B cell (primary cell): ENCODE results near the gene NDUFAB1. TPM values are rescaled to one million over a fixed set of nuclear protein-coding genes. Genes with fewer than 3 reads are reported as not detected.

Experiments used
- ATAC-seq: fragments of 200-7000 bp; cut with Tn5 transposase; one replicate; pipeline ENCODE4 v1.10.0; 2021; ENCODE audit warnings: low read depth, mild to moderate bottlenecking, moderate number of reproducible peaks, moderate library complexity
- CTCF ChIA-PET: fragments of 350-600 bp; sonication (Branson Sonifier 250); formaldehyde crosslinking; loops from one replicate; lab custom pipeline; 2021; ENCODE audit warnings: antibody characterized with exemption, inconsistent platforms; lab: Charles Lee
- POLR2A ChIA-PET: fragments of 350-600 bp; sonication (Branson Sonifier 250); formaldehyde crosslinking; loops from one replicate; lab custom pipeline; 2021; ENCODE audit warnings: antibody characterized with exemption; lab: Charles Lee
- DNase-seq: peaks from one replicate; pipeline ENCODE4 v3.0.0; 2013
- H2AFZ ChIP-seq: 2 replicates; pipeline ENCODE4 v1.6.1; 2012; ENCODE audit warnings: mild to moderate bottlenecking, low read depth, low read length; ENCODE audit not compliant: insufficient read depth, poor library complexity, severe bottlenecking
- H3K27ac ChIP-seq, 2 donors: 1 replicate in 1 of 2; 2 replicates in 1 of 2; pipeline ENCODE4 v1.5.1; 2012 to 2013; ENCODE audit warnings: low read length in 2 of 2, mild to moderate bottlenecking in 2 of 2, moderate library complexity in 1 of 2
- H3K27me3 ChIP-seq, 4 experiments: fragments of 200-600 bp in 1 of 4; sonication (generic) in 1 of 4; replicated peaks in 1 of 4; 1 replicate in 2 of 4; 2 replicates in 2 of 4; pipeline versions ENCODE4 v1.6.1 to v1.7.0; 2013 to 2016; ENCODE audit warnings: low read length in 3 of 4, mild to moderate bottlenecking in 2 of 4, mixed read lengths in 1 of 4, moderate library complexity in 1 of 4; ENCODE audit not compliant: insufficient read depth in 4 of 4, control insufficient read depth in 3 of 4; ENCODE audit errors: control extremely low read depth in 1 of 4
- H3K36me3 ChIP-seq, 2 experiments: replicated peaks in 1 of 2; 1 replicate in 1 of 2; 2 replicates in 1 of 2; pipeline versions ENCODE4 v1.6.1 to v1.7.1; 2013; ENCODE audit warnings: low read length in 1 of 2; ENCODE audit not compliant: insufficient read depth in 2 of 2, control insufficient read depth in 1 of 2; ENCODE audit errors: control extremely low read depth in 1 of 2, extremely low read depth in 1 of 2
- H3K4me1 ChIP-seq, 2 donors: fragments of 200-600 bp in 1 of 2; sonication (generic) in 1 of 2; 1 replicate in 1 of 2; 2 replicates in 1 of 2; pipeline versions ENCODE4 v1.5.1 to v1.6.1; 2013 to 2017; ENCODE audit warnings: low read length in 2 of 2; ENCODE audit not compliant: control insufficient read depth in 2 of 2, insufficient read depth in 2 of 2
- H3K4me2 ChIP-seq: replicated peaks from 2 replicates; pipeline ENCODE3; 2012; ENCODE audit warnings: mild to moderate bottlenecking, low read depth, low read length; ENCODE audit not compliant: poor library complexity, severe bottlenecking
- H3K4me3 ChIP-seq, 5 experiments: fragments of 200-600 bp in 1 of 5; sonication (generic) in 1 of 5; 1 replicate in 3 of 5; 2 replicates in 2 of 5; pipeline versions ENCODE4 v1.5.1 to v1.7.0; 2011 to 2016; ENCODE audit warnings: low read length in 4 of 5, mild to moderate bottlenecking in 4 of 5, low read depth in 2 of 5, control low read depth in 1 of 5, moderate library complexity in 1 of 5; ENCODE audit not compliant: insufficient read depth in 1 of 5; ENCODE audit errors: control extremely low read depth in 1 of 5, extremely low read depth in 1 of 5
- H3K79me2 ChIP-seq: fragments of 200-600 bp; sonication (generic); one replicate; pipeline ENCODE4 v1.6.0; 2016; ENCODE audit warnings: low read length; ENCODE audit not compliant: control insufficient read depth, insufficient read depth
- H3K9ac ChIP-seq: fragments of 200-600 bp; sonication (generic); 2 replicates; pipeline ENCODE4 v1.6.1; 2017; ENCODE audit warnings: mild to moderate bottlenecking, low read length, moderate library complexity
- H3K9me3 ChIP-seq, 3 donors: one replicate each; pipeline versions ENCODE4 v1.6.1 to v1.7.1; 2013; ENCODE audit warnings: low read length in 2 of 3; ENCODE audit not compliant: control insufficient read depth in 2 of 3, insufficient read depth in 1 of 3; ENCODE audit errors: control extremely low read depth in 1 of 3
- H4K20me1 ChIP-seq: 2 replicates; pipeline ENCODE4 v1.6.0; 2012; ENCODE audit warnings: mild to moderate bottlenecking, low read length; ENCODE audit not compliant: insufficient read depth, control insufficient read depth, poor library complexity, severe bottlenecking
- H3K27ac Mint-ChIP-seq: one replicate; pipeline ENCODE4 v1.8.0; 2021; ENCODE audit warnings: mixed read lengths
- H3K27me3 Mint-ChIP-seq: one replicate; pipeline ENCODE4 v1.8.0; 2021; ENCODE audit warnings: mixed read lengths
- H3K4me1 Mint-ChIP-seq: one replicate; pipeline ENCODE4 v1.8.0; 2021; ENCODE audit warnings: mixed read lengths
- H3K4me3 Mint-ChIP-seq: one replicate; pipeline ENCODE4 v1.8.0; 2021; ENCODE audit warnings: mixed read lengths
- H3K9me3 Mint-ChIP-seq: one replicate; pipeline ENCODE4 v1.8.0; 2022; ENCODE audit warnings: mixed read lengths; ENCODE audit not compliant: insufficient read depth
- CTCF ChIP-seq: fragments of 200-600 bp; IDR thresholded peaks from one replicate; pipeline ENCODE4 v1.8.0; 2022; ENCODE audit warnings: antibody characterized with exemption, mild to moderate bottlenecking
- EZH2 ChIP-seq: IDR thresholded peaks from 2 replicates; pipeline ENCODE4 v1.6.1; 2012; ENCODE audit warnings: borderline replicate concordance, low read depth, mild to moderate bottlenecking, moderate library complexity, low read length; ENCODE audit not compliant: insufficient read depth, poor library complexity, severe bottlenecking
- WGBS: methylation state at CpG from one replicate; pipeline ENCODE4 v1.1.5; 2013; ENCODE audit warnings: missing lambda C conversion rate; ENCODE audit not compliant: insufficient coverage; 5-methylcytosine and 5-hydroxymethylcytosine counted together
- intact Hi-C: fragments of 100-400 bp; cut with micrococcal nuclease; formaldehyde crosslinking; loops from one replicate; pipeline ENCODE4 v1.10.0; 2022
- polyA minus RNA-seq: library from RNA; depleted of rRNA, polyadenylated mRNA; stranded (reverse); fragments of >200 nt; gene quantifications from 2 replicates; pipeline ENCODE4 v1.2.3, GENCODE V29; 2012
- polyA plus RNA-seq: library from polyadenylated mRNA; depleted of rRNA; stranded (reverse); fragments of >200 nt; gene quantifications from 2 replicates; pipeline ENCODE4 v1.2.3, GENCODE V29; 2012
- total RNA-seq, 2 donors: library from RNA; stranded (reverse); fragments of 120-200 nt in 1 of 2; gene quantifications; 1 replicate in 1 of 2; 2 replicates in 1 of 2; pipeline versions ENCODE4 v1.2.3 to v1.2.4, GENCODE V29; 2013 to 2022

Gene NDUFAB1
- total RNA-seq = 30.5 and 33.6 TPM in 2 replicates
- 67.5 TPM for total RNA-seq (2013)
- 30.6 and 39.3 TPM in 2 replicates for polyA plus RNA-seq
- 41.0 and 55.6 TPM in 2 replicates for polyA minus RNA-seq

- ChIA-PET POLR2A (interaction anchor here (1.0 kb wide), 1 partner anchor 90 kb away, joined by 3 read pairs; no protein-coding TSS in a partner anchor), CTCF (interaction anchor here (0.6 to 3.6 kb wide), 19 partner anchors 8 to 162 kb away, joined by 3 to 35 read pairs (median 5); partner anchors contain the start of genes COG7, EARS2, PALB2 and UBFD1)
- DNase-seq (peak; percentile 92), ATAC-seq (peak; percentile 99)
- Histone ChIP-seq H4K20me1 (peaks cover 42% of the 10 kb centered on the region), H3K36me3 (peaks cover 0 to 21% of the 10 kb centered on the region in 2 experiments), H3K27me3 (no peaks in the 10 kb centered on the region), H3K27ac (peak within 1 kb of the TSS; percentile 37 to 91), H3K4me2 (peak within 1 kb of the TSS; percentile 92), H3K4me1 (peaks cover 15 to 19% of the 10 kb centered on the region in 2 donors), H3K9me3 (no peaks in the 10 kb centered on the region), H3K9ac (peak within 1 kb of the TSS; percentile 97), H3K4me3 (peak within 1 kb of the TSS; percentile 72 to 92 (median 87)), H3K79me2 (peaks cover 60% of the 10 kb centered on the region), H2AFZ (peak within 1 kb of the TSS; percentile 97)
- Mint-ChIP-seq H3K4me3 (peak within 1 kb of the TSS; percentile 86), H3K27ac (peak within 1 kb of the TSS; percentile 76), H3K9me3 (no peaks in the 10 kb centered on the region), H3K27me3 (no peaks in the 10 kb centered on the region), H3K4me1 (peaks cover 24% of the 10 kb centered on the region)
- TF ChIP-seq CTCF = peak; percentile 98
- TF ChIP-seq EZH2 = no peak
- intact Hi-C loops = loop anchor here (1.0 to 5.0 kb wide), 6 partner anchors 39 to 1644 kb away; partner anchors contain the start of genes COG7, DCTN5, EARS2 and GGA2
- under 1% methylated on average over 64 of the region's 67 CpGs for WGBS
These were observed at the start of gene NDUFAB1 for GRCh38 chr16:23595951-23596720. NDUFAB1 (minus strand) TSS chr16:23596316; CDS start chr16:23596290, 26 bp downstream.
